HepG2 (cell line): Measurements from ENCODE around the gene SLC25A5. TPM values are rescaled to one million over a fixed set of nuclear protein-coding genes. Genes with fewer than 3 reads are reported as not detected.

ENCODE experiments used
- ADNP ChIP-seq: sonication (generic); formaldehyde crosslinking; IDR thresholded peaks from 2 replicates; pipeline ENCODE4 v1.4.0; 2020; ENCODE audit warnings: missing genetic modification reagents
- ATF7 ChIP-seq, 2 experiments: fragments of 450-650 bp in 1 of 2; sonication (generic) in 1 of 2; formaldehyde crosslinking in 1 of 2; IDR thresholded peaks; 2 replicates each; pipeline versions ENCODE4 v1.4.0 to v1.6.1; 2016 to 2020; ENCODE audit warnings: antibody characterized with exemption in 1 of 2, mild to moderate bottlenecking in 1 of 2, missing genetic modification reagents in 1 of 2
- CEBPB ChIP-seq: IDR thresholded peaks from 2 replicates; pipeline ENCODE4 v1.6.1; 2011; ENCODE audit warnings: low read depth, low read length, improper control_type of control experiment, borderline replicate concordance
- CENPX ChIP-seq: sonication (generic); formaldehyde crosslinking; IDR thresholded peaks from 2 replicates; pipeline ENCODE4 v1.9.0; 2021; ENCODE audit warnings: mild to moderate bottlenecking, missing genetic modification reagents, moderate library complexity
- CHCHD3 ChIP-seq: sonication (generic); formaldehyde crosslinking; IDR thresholded peaks from 2 replicates; pipeline ENCODE4 v1.8.0; 2022; ENCODE audit warnings: mild to moderate bottlenecking, missing genetic modification reagents, moderate library complexity
- HOXA9 ChIP-seq: sonication (generic); formaldehyde crosslinking; IDR thresholded peaks from 2 replicates; pipeline ENCODE4 v1.8.1; 2022; ENCODE audit warnings: missing genetic modification reagents, mild to moderate bottlenecking, moderate library complexity, borderline replicate concordance
- KDM3A ChIP-seq: IDR thresholded peaks from 2 replicates; pipeline ENCODE4 v1.6.1; 2018; ENCODE audit warnings: low read depth, missing compliant biosample characterization
- KLF16 ChIP-seq, 2 experiments: sonication (generic) in 1 of 2; formaldehyde crosslinking in 1 of 2; IDR thresholded peaks; 2 replicates each; pipeline versions ENCODE4 v1.6.1 to v1.8.0; 2016 to 2023; ENCODE audit warnings: missing genetic modification reagents in 2 of 2, missing compliant biosample characterization in 1 of 2
- KLF6 ChIP-seq: IDR thresholded peaks from 2 replicates; pipeline ENCODE4 v1.8.0; 2016; ENCODE audit warnings: missing biosample characterization, missing genetic modification reagents
- RFXAP ChIP-seq: sonication (generic); formaldehyde crosslinking; IDR thresholded peaks from 2 replicates; pipeline ENCODE4 v1.4.0; 2020; ENCODE audit warnings: missing genetic modification reagents, borderline replicate concordance
- SAFB2 ChIP-seq: sonication (generic); formaldehyde crosslinking; IDR thresholded peaks from 2 replicates; pipeline ENCODE4 v1.5.1; 2020; ENCODE audit warnings: missing genetic modification reagents, low read depth, mild to moderate bottlenecking, borderline replicate concordance
- SSRP1 ChIP-seq: IDR thresholded peaks from 2 replicates; pipeline ENCODE4 v1.6.1; 2016; ENCODE audit warnings: control low read depth
- THYN1 ChIP-seq: sonication (generic); formaldehyde crosslinking; IDR thresholded peaks from 2 replicates; pipeline ENCODE4 v1.8.1; 2023; ENCODE audit warnings: low read depth, mild to moderate bottlenecking, moderate library complexity, missing genetic modification reagents, borderline replicate concordance
- ZBTB1 ChIP-seq: sonication (generic); formaldehyde crosslinking; IDR thresholded peaks from 2 replicates; pipeline ENCODE4 v1.4.0; 2020; ENCODE audit warnings: missing genetic modification reagents, borderline replicate concordance
- ZBTB8A ChIP-seq: sonication (generic); formaldehyde crosslinking; IDR thresholded peaks from 2 replicates; pipeline ENCODE4 v1.4.0; 2020; ENCODE audit warnings: mild to moderate bottlenecking, low read depth, missing genetic modification reagents, borderline replicate concordance
- ZFX ChIP-seq: sonication (generic); formaldehyde crosslinking; IDR thresholded peaks from 2 replicates; pipeline ENCODE4 v1.4.0; 2020; ENCODE audit warnings: mild to moderate bottlenecking, low read depth, missing genetic modification reagents, moderate library complexity
- ZNF546 ChIP-seq: sonication (generic); formaldehyde crosslinking; conservative IDR thresholded peaks from 2 replicates; pipeline ENCODE4 v1.8.1; 2023; ENCODE audit warnings: mild to moderate bottlenecking, missing genetic modification reagents
- polyA plus RNA-seq, 8 experiments: library from polyadenylated mRNA; depleted of rRNA in 3 of 8; stranded (reverse) in 7 of 8; unstranded in 1 of 8; fragments of >200 nt; fragmentation: Illumina TruSeq in 4 of 8; extraction: Trizol in 4 of 8; gene quantifications; 2 replicates each; pipeline versions ENCODE4 v1.2.1 to v1.2.3, GENCODE V29; 2011 to 2016; ENCODE audit warnings: low read depth in 4 of 8, missing spikeins in 1 of 8, mixed read lengths in 1 of 8; ENCODE audit not compliant: insufficient read depth in 1 of 8
- total RNA-seq, 5 experiments: library from RNA; depleted of rRNA; stranded (reverse); fragments of >200 nt; fragmentation: Illumina TruSeq; extraction: Trizol; gene quantifications; 2 replicates each; pipeline ENCODE4 v1.2.3, GENCODE V29; 2016; ENCODE audit warnings: low read depth in 1 of 5
- TF ChIP-seq, protein P1 (sequence below): sonication (generic); formaldehyde crosslinking; IDR thresholded peaks from 2 replicates; pipeline ENCODE4 v1.4.0; 2020; ENCODE audit warnings: missing genetic modification reagents, mild to moderate bottlenecking, borderline replicate concordance
- TF ChIP-seq, protein P2 (sequence below): sonication (generic); formaldehyde crosslinking; IDR thresholded peaks from 2 replicates; pipeline ENCODE4 v1.4.0; 2020; ENCODE audit warnings: mild to moderate bottlenecking, missing genetic modification reagents
- TF ChIP-seq, protein P3 (sequence below): sonication (generic); formaldehyde crosslinking; IDR thresholded peaks from 2 replicates; pipeline ENCODE4 v1.5.0; 2020; ENCODE audit warnings: missing genetic modification reagents

Gene SLC25A5
- total and polyA plus RNA-seq, 2 of the 13 experiments (the other 11 are each of a cell fraction or from before 2014, with no cell fraction given), result 300 to 402 TPM

- TF ChIP-seq, protein P1, sequence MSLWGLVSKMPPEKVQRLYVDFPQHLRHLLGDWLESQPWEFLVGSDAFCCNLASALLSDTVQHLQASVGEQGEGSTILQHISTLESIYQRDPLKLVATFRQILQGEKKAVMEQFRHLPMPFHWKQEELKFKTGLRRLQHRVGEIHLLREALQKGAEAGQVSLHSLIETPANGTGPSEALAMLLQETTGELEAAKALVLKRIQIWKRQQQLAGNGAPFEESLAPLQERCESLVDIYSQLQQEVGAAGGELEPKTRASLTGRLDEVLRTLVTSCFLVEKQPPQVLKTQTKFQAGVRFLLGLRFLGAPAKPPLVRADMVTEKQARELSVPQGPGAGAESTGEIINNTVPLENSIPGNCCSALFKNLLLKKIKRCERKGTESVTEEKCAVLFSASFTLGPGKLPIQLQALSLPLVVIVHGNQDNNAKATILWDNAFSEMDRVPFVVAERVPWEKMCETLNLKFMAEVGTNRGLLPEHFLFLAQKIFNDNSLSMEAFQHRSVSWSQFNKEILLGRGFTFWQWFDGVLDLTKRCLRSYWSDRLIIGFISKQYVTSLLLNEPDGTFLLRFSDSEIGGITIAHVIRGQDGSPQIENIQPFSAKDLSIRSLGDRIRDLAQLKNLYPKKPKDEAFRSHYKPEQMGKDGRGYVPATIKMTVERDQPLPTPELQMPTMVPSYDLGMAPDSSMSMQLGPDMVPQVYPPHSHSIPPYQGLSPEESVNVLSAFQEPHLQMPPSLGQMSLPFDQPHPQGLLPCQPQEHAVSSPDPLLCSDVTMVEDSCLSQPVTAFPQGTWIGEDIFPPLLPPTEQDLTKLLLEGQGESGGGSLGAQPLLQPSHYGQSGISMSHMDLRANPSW (CRISPR knock-in tag), result peak; percentile 6; the same call in 1 of the 2 replicates
- TF ChIP-seq CHCHD3 (CRISPR knock-in tag), result no peak
- no peak for TF ChIP-seq KDM3A (CRISPR knock-in tag)
- TF ChIP-seq SAFB2 (CRISPR knock-in tag), result no peak
- TF ChIP-seq, protein P2, sequence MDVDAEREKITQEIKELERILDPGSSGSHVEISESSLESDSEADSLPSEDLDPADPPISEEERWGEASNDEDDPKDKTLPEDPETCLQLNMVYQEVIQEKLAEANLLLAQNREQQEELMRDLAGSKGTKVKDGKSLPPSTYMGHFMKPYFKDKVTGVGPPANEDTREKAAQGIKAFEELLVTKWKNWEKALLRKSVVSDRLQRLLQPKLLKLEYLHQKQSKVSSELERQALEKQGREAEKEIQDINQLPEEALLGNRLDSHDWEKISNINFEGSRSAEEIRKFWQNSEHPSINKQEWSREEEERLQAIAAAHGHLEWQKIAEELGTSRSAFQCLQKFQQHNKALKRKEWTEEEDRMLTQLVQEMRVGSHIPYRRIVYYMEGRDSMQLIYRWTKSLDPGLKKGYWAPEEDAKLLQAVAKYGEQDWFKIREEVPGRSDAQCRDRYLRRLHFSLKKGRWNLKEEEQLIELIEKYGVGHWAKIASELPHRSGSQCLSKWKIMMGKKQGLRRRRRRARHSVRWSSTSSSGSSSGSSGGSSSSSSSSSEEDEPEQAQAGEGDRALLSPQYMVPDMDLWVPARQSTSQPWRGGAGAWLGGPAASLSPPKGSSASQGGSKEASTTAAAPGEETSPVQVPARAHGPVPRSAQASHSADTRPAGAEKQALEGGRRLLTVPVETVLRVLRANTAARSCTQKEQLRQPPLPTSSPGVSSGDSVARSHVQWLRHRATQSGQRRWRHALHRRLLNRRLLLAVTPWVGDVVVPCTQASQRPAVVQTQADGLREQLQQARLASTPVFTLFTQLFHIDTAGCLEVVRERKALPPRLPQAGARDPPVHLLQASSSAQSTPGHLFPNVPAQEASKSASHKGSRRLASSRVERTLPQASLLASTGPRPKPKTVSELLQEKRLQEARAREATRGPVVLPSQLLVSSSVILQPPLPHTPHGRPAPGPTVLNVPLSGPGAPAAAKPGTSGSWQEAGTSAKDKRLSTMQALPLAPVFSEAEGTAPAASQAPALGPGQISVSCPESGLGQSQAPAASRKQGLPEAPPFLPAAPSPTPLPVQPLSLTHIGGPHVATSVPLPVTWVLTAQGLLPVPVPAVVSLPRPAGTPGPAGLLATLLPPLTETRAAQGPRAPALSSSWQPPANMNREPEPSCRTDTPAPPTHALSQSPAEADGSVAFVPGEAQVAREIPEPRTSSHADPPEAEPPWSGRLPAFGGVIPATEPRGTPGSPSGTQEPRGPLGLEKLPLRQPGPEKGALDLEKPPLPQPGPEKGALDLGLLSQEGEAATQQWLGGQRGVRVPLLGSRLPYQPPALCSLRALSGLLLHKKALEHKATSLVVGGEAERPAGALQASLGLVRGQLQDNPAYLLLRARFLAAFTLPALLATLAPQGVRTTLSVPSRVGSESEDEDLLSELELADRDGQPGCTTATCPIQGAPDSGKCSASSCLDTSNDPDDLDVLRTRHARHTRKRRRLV (CRISPR knock-in tag), result no peak
- TF ChIP-seq, protein P3, sequence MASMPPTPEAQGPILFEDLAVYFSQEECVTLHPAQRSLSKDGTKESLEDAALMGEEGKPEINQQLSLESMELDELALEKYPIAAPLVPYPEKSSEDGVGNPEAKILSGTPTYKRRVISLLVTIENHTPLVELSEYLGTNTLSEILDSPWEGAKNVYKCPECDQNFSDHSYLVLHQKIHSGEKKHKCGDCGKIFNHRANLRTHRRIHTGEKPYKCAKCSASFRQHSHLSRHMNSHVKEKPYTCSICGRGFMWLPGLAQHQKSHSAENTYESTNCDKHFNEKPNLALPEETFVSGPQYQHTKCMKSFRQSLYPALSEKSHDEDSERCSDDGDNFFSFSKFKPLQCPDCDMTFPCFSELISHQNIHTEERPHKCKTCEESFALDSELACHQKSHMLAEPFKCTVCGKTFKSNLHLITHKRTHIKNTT, result no peak
- no peak for TF ChIP-seq ZBTB1
- TF ChIP-seq RFXAP (CRISPR knock-in tag), result no peak
- TF ChIP-seq ADNP (CRISPR knock-in tag), result no peak
- no peak for TF ChIP-seq ZNF546 (CRISPR knock-in tag)
- no peak for TF ChIP-seq ZBTB8A (CRISPR knock-in tag)
- 0 out of 4 replicates have a peak, but pooled peaks of 1 of the 2 experiments have one; percentile 54 for TF ChIP-seq KLF16 (CRISPR knock-in tag; IDR thresholded peaks at IDR 0.05)
- TF ChIP-seq HOXA9 (CRISPR knock-in tag), result no peak
- TF ChIP-seq CENPX (CRISPR knock-in tag), result no peak
- TF ChIP-seq KLF6 (CRISPR knock-in tag), result no peak
- TF ChIP-seq CEBPB, result no peak
- no peak for TF ChIP-seq THYN1 (CRISPR knock-in tag)
- TF ChIP-seq ATF7 (IDR thresholded peaks at IDR 0.05), result no peak
- TF ChIP-seq ATF7 (CRISPR knock-in tag; IDR thresholded peaks at IDR 0.05), result no peak
- no peak for TF ChIP-seq SSRP1 (CRISPR knock-in tag)
- no peak; the same call in 1 of the 2 replicates for TF ChIP-seq ZFX (CRISPR knock-in tag)
Measured at GRCh38 chrX:119467842-119468550, at the start of gene SLC25A5 (continued).
